HL-60 (cell line): ENCODE data around the gene CXorf66.

Experiments used
- DNase-seq, 2 experiments: peaks; one replicate each; pipeline ENCODE4 v3.0.0-alpha.2; 2010 to 2020; ENCODE audit warnings: low read depth in 1 of 2, low spot score in 1 of 2
- H3K27ac ChIP-seq: fragments of 250-450 bp; sonication (Bioruptor Pico); replicated peaks from 2 replicates; pipeline ENCODE4 v1.5.1; 2020; ENCODE audit warnings: mild to moderate bottlenecking, moderate library complexity
- H3K27me3 ChIP-seq: fragments of 250-450 bp; sonication (Bioruptor Pico); 2 replicates; pipeline ENCODE4 v1.5.1; 2021; ENCODE audit warnings: mild to moderate bottlenecking, moderate library complexity; ENCODE audit not compliant: insufficient read depth, poor library complexity, severe bottlenecking
- H3K4me3 ChIP-seq: replicated peaks from 2 replicates; pipeline ENCODE4 v1.5.1; 2011; ENCODE audit warnings: mild to moderate bottlenecking, control low read depth, low read length; ENCODE audit not compliant: insufficient read depth
- CTCF ChIP-seq: IDR thresholded peaks from one replicate; pipeline ENCODE4 v1.5.1; 2011; ENCODE audit warnings: low read length, control low read depth, inconsistent platforms; ENCODE audit not compliant: insufficient read depth
- GABPA ChIP-seq: IDR thresholded peaks from 2 replicates; pipeline ENCODE4 v1.6.1; 2012; ENCODE audit warnings: low read depth
- POLR2AphosphoS5 ChIP-seq: IDR thresholded peaks from 2 replicates; pipeline ENCODE4 v1.6.1; 2012; ENCODE audit warnings: low read depth
- SPI1 ChIP-seq: IDR thresholded peaks from 2 replicates; pipeline ENCODE4 v1.6.1; 2012; ENCODE audit warnings: low read depth, mild to moderate bottlenecking, borderline replicate concordance
- TF ChIP-seq, protein P1 (sequence below): IDR thresholded peaks from 2 replicates; pipeline ENCODE4 v1.6.1; 2012; ENCODE audit warnings: low read depth; ENCODE audit not compliant: insufficient replicate concordance

Gene CXorf66

GRCh38 chrX:139914421-139914820 is 50.9 kb downstream of the CXorf66 start:
- Histone ChIP-seq H3K27ac (no peak overlapping the region), H3K27me3 (no peaks in the 10 kb centered on the region), H3K4me3 (no peak overlapping the region)
- no peak for DNase-seq
- TF ChIP-seq, protein P1, sequence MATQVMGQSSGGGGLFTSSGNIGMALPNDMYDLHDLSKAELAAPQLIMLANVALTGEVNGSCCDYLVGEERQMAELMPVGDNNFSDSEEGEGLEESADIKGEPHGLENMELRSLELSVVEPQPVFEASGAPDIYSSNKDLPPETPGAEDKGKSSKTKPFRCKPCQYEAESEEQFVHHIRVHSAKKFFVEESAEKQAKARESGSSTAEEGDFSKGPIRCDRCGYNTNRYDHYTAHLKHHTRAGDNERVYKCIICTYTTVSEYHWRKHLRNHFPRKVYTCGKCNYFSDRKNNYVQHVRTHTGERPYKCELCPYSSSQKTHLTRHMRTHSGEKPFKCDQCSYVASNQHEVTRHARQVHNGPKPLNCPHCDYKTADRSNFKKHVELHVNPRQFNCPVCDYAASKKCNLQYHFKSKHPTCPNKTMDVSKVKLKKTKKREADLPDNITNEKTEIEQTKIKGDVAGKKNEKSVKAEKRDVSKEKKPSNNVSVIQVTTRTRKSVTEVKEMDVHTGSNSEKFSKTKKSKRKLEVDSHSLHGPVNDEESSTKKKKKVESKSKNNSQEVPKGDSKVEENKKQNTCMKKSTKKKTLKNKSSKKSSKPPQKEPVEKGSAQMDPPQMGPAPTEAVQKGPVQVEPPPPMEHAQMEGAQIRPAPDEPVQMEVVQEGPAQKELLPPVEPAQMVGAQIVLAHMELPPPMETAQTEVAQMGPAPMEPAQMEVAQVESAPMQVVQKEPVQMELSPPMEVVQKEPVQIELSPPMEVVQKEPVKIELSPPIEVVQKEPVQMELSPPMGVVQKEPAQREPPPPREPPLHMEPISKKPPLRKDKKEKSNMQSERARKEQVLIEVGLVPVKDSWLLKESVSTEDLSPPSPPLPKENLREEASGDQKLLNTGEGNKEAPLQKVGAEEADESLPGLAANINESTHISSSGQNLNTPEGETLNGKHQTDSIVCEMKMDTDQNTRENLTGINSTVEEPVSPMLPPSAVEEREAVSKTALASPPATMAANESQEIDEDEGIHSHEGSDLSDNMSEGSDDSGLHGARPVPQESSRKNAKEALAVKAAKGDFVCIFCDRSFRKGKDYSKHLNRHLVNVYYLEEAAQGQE = no peak

GRCh38 chrX:139909712-139910111 is 55.6 kb downstream of the CXorf66 start:
- no peak for DNase-seq
- Histone ChIP-seq H3K27ac (no peak overlapping the region), H3K27me3 (no peaks in the 10 kb centered on the region), H3K4me3 (no peak overlapping the region)
- no peak for TF ChIP-seq CTCF

GRCh38 chrX:139907078-139907477 is 58.2 kb downstream of the CXorf66 start:
- H3K27me3 ChIP-seq = no peaks in the 10 kb centered on the region
- DNase-seq = no peak
- no peak overlapping the region for H3K27ac ChIP-seq
- TF ChIP-seq GABPA (no peak), CTCF (no peak), POLR2AphosphoS5 (no peak), SPI1 (no peak)
- TF ChIP-seq, protein P1 = no peak
- H3K4me3 ChIP-seq = no peak overlapping the region

DNA sequence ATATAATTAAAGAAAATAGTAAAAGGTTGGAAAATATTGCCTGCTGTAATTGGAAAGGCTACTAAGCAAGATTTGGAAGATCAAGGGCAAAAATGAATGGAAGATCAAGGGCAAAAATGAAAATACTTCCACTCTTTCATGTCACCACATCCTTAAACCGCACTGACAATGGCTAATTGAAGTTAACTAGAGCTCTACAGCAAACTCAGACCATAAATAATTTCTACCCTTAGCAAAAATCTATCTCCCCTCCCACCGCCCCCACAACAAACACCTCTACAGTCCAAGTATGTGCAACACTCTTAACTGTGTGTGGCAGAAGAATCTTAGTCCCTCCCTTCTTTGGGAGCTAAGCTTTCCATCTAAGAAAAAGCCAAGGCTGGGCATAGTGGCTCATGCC is 59.6 kb downstream of the CXorf66 start:
- no peak for TF ChIP-seq GABPA
- TF ChIP-seq SPI1 = no peak
- TF ChIP-seq, protein P1 = no peak
- no peak for TF ChIP-seq POLR2AphosphoS5
- TF ChIP-seq CTCF = no peak
- DNase-seq = no peak
- Histone ChIP-seq H3K4me3 (no peak overlapping the region), H3K27me3 (no peaks in the 10 kb centered on the region), H3K27ac (no peak overlapping the region)
